ENCODE measurements around the gene FAM111B.
A peak's percentile ranks its signal among the peaks of the same experiment; 100 is the strongest.

The FAM111B gene

DNA sequence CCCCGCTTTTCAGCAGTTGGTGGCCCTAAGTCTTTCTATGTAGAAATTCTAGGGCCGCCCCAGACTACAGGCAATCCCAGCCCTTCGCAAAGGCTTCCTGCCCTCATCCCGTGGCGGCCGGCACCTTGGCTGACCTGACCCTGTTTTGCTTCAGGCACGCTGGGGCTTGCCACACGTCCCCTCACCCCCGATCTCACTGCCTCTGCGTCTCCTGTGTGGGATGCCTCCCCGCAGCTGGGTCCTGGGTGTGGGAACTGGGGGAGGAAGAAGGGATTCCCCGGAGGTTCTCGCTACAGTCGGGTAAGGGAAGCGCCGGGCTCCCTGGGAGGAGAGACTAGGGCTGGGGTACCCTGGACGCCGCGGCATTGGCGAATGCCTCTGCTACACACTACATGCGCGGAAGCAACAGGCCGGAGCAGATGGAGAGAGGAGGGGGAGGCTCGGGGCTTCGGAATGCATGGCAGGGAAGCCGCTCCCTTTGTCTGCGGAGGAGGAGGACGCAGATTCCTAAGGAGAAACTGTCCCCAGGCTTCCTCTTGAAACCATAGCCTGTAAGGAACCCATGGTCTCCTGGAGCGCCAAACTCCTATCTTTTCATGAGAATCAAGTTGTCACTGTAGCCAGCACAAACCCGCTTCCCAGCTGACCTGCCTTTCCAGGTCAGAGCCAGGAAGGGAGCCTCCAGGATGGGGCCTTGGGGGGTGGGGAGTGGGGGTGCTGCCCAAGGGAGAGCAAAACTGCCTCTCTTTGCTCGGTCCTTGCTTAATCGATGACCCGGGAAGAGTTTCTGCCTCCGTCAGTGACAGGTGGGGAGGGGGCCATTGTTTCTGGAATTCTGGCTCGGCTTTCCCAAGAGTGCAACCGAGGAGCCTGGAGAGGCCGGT is 66.3 kb downstream of the FAM111B start:
- H3K4me3 ChIP-seq (ENCODE audit: low read depth, low read length), result peak overlapping the region; percentile 82
- TF ChIP-seq, protein P1, sequence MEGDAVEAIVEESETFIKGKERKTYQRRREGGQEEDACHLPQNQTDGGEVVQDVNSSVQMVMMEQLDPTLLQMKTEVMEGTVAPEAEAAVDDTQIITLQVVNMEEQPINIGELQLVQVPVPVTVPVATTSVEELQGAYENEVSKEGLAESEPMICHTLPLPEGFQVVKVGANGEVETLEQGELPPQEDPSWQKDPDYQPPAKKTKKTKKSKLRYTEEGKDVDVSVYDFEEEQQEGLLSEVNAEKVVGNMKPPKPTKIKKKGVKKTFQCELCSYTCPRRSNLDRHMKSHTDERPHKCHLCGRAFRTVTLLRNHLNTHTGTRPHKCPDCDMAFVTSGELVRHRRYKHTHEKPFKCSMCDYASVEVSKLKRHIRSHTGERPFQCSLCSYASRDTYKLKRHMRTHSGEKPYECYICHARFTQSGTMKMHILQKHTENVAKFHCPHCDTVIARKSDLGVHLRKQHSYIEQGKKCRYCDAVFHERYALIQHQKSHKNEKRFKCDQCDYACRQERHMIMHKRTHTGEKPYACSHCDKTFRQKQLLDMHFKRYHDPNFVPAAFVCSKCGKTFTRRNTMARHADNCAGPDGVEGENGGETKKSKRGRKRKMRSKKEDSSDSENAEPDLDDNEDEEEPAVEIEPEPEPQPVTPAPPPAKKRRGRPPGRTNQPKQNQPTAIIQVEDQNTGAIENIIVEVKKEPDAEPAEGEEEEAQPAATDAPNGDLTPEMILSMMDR (IDR thresholded peaks at IDR 0.05; ENCODE audit: low read depth, low read length), result no peak

DNA sequence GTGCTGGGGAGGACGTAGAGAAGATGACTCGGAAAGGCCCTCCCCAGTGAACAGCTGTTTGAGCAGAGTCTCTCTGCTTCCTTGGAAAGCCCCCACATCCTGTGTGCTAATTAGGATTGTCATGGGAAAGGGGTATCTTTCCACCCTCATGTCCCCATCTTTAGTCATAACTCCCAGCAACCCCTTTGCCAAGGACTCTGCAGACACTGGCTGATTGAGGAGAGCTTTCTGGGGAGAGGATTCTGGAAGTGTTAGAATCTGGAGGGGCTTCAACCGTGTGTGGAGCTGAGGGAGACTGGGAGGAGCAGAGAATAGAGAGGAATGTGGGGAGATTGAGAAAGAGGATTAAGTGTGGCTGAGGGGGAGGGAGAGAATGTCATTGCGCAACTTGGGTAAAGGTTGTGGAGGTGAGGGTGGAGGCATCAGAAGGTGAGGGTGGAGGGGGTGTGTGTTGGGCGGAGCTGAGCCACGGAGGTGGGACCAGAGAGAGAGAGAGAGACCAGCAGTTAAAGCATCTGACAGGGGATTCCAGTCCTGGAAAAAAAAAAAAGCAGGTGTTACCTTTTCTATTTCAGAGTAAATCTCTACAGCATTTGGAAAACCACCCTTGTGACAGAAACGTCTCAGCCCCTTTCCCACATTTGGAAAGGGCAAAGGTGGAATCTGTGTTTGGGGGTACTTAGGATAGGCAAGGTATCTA is 67.1 kb downstream of the FAM111B start:
- TF ChIP-seq, protein P1 (IDR thresholded peaks at IDR 0.05; ENCODE audit: low read depth, low read length), result no peak
- peak overlapping the region; percentile 82 for H3K4me3 ChIP-seq (ENCODE audit: low read depth, low read length)

DNA sequence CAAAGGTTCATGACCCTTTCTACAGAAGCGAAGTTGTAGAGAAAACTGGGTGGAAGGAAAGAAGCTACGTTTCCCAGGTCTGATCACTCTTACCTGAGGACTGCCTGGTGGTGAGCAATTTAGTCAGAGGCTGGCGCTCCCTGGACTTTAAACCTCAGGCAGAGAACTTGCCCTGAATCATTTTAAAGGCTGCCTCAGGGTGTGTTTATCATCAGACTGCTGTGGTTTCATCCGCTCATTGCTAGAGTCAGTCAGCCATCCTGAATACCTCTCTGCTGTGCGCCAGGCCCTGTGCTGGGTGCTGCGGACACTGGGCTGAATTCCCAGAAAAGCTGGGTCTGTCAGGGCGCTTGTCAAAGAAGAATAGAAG is 67.6 kb downstream of the FAM111B start:
- TF ChIP-seq, protein P1 (IDR thresholded peaks at IDR 0.05; ENCODE audit: low read depth, low read length), result no peak
- peak overlapping the region; percentile 82; the same call in 1 of the 2 replicates for H3K4me3 ChIP-seq (ENCODE audit: low read depth, low read length)

DNA sequence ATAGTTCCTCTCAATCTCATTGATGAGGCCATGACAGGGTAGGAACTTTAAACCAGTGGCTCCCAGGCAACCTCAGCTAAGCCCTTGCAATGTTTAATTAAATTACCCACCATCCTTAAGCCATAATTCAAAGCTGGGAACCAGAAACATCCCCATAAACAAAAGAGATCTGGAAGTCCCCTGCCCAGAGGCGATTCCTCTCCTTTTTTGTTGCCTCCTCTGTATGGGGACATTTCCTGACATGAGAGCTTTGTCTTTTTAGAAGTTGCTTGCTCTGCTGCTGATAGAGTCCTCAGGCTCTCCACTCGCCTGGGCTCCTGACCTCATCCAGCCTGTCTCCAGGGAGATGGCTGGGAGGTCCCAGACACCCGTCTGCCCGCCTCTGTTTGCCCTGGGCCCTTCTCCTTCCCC is 68.1 kb downstream of the FAM111B start:
- H3K4me3 ChIP-seq (ENCODE audit: low read depth, low read length), result no peak overlapping the region

GRCh38 chr11:59176330-59176729 is 69.3 kb downstream of the FAM111B start:
- TF ChIP-seq, protein P1 (IDR thresholded peaks at IDR 0.05; ENCODE audit: low read depth, low read length), result no peak
- H3K4me3 ChIP-seq (ENCODE audit: low read depth, low read length), result no peak overlapping the region

More for the DNA sequence above, 68.1 kb downstream of the FAM111B start:
- TF ChIP-seq, protein P1 (IDR thresholded peaks at IDR 0.05; ENCODE audit: low read depth, low read length), result no peak
